Measurements from ENCODE around the gene TEAD4.

DNA sequence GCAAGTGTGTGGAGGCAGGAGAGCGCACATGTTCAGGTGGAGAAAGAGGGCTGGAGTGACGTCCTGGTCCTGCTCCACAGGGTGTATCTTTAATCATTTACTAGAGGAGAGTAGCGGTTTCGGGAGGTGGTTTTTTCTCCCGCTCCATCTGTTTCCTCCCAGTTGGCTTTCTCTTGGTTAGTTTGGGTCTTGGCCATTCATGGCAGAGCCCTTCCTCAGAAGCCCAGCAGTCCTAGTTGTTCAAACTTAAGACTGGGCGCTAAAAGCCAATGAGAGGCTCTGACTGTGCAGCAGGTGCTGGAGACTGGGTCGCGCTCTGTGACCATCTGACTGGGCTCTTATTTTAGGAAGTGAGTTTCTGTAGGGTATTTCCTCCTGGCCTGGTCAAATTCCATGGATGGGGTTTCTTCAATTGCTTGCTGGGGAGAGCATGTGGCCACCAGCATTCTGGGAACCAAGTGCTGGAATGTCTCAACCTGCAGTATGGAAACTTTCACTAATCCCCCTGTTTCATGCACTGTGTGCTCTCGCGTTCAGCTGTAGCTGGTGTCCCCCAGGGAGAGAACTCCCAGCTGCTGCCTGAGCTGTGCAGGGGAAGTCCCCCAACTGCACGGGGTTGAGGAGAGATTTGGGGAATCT, 90.5 kb downstream of the TEAD4 start:
- TF ChIP-seq CTCF (IDR thresholded peaks at IDR 0.05; ENCODE audit: low read depth, low read length) (no peak), EZH2phosphoT487 (IDR thresholded peaks at IDR 0.05; ENCODE audit: low read depth) (no peak)
